AG10803 (cell line): ENCODE results near the gene ANKMY2.

ENCODE experiments used
- DNase-seq: peaks from one replicate; pipeline ENCODE4 v3.0.0; 2010; ENCODE audit warnings: low read depth
- H3K4me3 ChIP-seq: 2 replicates; pipeline ENCODE4 v1.5.1; 2011; ENCODE audit warnings: mild to moderate bottlenecking, low read length, control low read depth
- CTCF ChIP-seq: conservative IDR thresholded peaks from 2 replicates; pipeline ENCODE4 v1.5.1; 2011; ENCODE audit warnings: mild to moderate bottlenecking, low read length, control low read depth, inconsistent platforms

The ANKMY2 gene

GRCh38 chr7:16645593-16646471 is at the start of gene ANKMY2, which contains the start of gene BZW2:
Gene ANKMY2 (minus strand): TSS chr7:16645754. CDS start chr7:16645573, 181 bp downstream.
Gene BZW2 (plus strand): TSS chr7:16646181. CDS start chr7:16665444, 19,263 bp downstream.
- no peak for TF ChIP-seq CTCF
- peak within 1 kb of the TSS; percentile 88 for H3K4me3 ChIP-seq
- peak; percentile 97 for DNase-seq

GRCh38 chr7:16694806-16695205 is 49.3 kb upstream of the ANKMY2 start:
- no peak for DNase-seq
- no peak for TF ChIP-seq CTCF
- H3K4me3 ChIP-seq, result no peak overlapping the region

GRCh38 chr7:16693601-16694318 is 48.2 kb upstream of the ANKMY2 start:
- no peak overlapping the region for H3K4me3 ChIP-seq
- DNase-seq, result no peak
- no peak for TF ChIP-seq CTCF

DNA sequence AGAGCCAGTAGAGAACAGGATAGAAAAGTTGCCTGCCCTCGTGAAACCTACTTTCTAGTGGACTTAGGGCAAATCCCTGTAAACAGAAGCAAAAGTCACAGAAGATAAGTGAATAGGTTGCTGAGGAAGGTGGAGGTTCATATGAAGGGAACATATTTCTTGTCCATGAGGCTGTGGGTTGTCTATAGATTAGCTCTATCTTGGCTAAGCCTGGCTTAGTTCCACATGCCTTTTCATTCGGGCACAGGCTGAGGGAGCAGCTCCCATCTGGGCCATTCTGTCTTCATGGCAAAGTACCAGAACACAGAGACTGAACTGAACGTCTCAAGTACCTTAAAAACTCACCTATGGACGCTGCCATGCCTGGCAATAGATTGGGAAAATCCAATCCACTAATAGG is 45.7 kb upstream of the ANKMY2 start:
- H3K4me3 ChIP-seq, result no peak overlapping the region
- no peak for DNase-seq
- no peak for TF ChIP-seq CTCF

GRCh38 chr7:16688249-16688648 is 42.7 kb upstream of the ANKMY2 start:
- no peak overlapping the region for H3K4me3 ChIP-seq
- no peak for TF ChIP-seq CTCF
- DNase-seq, result no peak

DNA sequence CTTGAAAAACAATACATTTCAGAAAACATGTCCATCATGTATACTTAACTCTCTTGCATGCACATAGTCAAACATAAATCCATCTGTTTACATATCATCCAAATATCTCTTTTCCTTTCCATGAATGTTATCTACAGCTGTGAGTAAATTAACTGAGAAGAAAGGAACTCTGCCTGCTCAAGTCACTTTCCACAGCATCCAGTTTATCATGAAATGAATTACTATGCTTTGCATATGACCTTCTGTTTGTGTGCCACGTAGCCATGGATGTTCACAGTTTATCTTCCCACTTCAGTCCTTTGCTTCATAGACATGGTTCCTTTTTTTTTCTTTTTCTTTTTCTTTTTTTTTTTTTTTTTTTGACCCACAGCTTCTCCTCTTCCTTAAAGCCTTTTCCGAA is 40.0 kb upstream of the ANKMY2 start:
- TF ChIP-seq CTCF, result no peak
- DNase-seq, result no peak
- no peak overlapping the region for H3K4me3 ChIP-seq
